ENCODE measurements around the gene AP4M1.

AP4M1 gene

DNA sequence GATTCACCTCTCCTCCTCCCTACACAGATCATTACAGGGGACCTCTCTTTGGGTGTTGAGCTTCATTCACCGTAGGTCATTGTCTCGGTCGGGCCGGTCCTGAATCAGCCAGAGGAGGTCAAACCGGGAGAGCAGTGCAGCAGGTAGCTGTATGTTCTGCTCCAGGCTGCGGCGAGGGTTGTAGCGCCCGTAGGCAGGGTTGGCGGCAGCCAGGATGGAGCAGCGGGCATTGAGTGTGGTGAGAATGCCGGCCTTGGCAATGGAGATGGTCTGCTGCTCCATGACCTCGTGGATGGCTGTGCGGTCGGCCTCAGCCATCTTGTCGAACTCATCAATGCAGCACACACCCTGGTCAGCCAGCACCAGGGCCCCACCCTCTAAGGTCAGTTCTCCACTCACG is 5.7 kb upstream of the AP4M1 start:
- Histone ChIP-seq H3K9me3 (replicated peaks in 1 of 11) (no peaks in the 10 kb centered on the region), H3K36me3 (peaks cover 88 to 95% (median 93%) of the 10 kb centered on the region in 11 experiments), H4K20me1 (peaks cover 0 to 95% (median 88%) of the 10 kb centered on the region in 11 experiments; a peak in 19 of 22 replicates), H3K9ac (peak overlapping the region in 9 of 11 experiments; percentile 8 to 44 (median 25); a peak in 9 of 22 replicates), H3K4me2 (no peak overlapping the region), H3K27ac (no peak overlapping the region), H3K4me3 (no peak overlapping the region), H3K4me1 (peaks cover 24 to 52% (median 34%) of the 10 kb centered on the region in 10 experiments), H3K27me3 (no peaks in the 10 kb centered on the region)
- no peak for TF ChIP-seq Cebpa-rat (IDR thresholded peaks at IDR 0.05)

DNA sequence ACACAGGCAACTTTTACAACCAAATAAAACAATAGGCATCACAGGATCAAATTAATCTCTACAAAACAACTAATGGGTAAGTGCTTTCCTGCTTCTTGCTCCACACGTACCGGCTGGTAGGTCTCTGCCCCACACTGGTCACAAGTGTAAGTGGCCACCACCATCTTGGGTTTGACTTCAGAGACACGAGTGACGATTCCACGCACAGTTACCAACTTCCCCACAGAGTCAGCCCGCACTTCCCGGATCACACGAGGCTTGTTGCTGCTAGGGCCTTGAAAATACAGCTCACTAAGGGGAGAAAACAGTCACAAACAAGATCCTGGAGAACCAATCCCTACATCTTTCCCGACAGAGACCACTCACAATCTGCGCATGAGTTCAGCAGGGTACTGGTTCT is 2.5 kb upstream of the AP4M1 start:
- Histone ChIP-seq H3K9me3 (replicated peaks in 1 of 11) (no peaks in the 10 kb centered on the region), H3K4me2 (peak overlapping the region; percentile 86 to 99 (median 92)), H3K27me3 (no peaks in the 10 kb centered on the region), H3K4me1 (peaks cover 28 to 60% (median 45%) of the 10 kb centered on the region in 10 experiments), H3K4me3 (peak overlapping the region in 9 of 10 experiments; percentile 80 to 97 (median 87); a peak in 18 of 20 replicates), H4K20me1 (peaks cover 0 to 65% (median 62%) of the 10 kb centered on the region in 11 experiments; a peak in 18 of 22 replicates), H3K27ac (peak overlapping the region in 10 of 11 experiments; percentile 79 to 99 (median 96); a peak in 17 of 22 replicates), H3K9ac (peak overlapping the region; percentile 78 to 99 (median 97); a peak in 20 of 22 replicates), H3K36me3 (peaks cover 61 to 75% (median 70%) of the 10 kb centered on the region in 11 experiments)
- no peak for TF ChIP-seq Cebpa-rat (IDR thresholded peaks at IDR 0.05)

GRCh38 chr7:100099452-100099851 is 2.0 kb upstream of the AP4M1 start:
- no peak for TF ChIP-seq Cebpa-rat (IDR thresholded peaks at IDR 0.05)
- peaks cover 61 to 75% (median 70%) of the 10 kb centered on the region in 11 experiments for H3K36me3 ChIP-seq
- peaks cover 28 to 61% (median 47%) of the 10 kb centered on the region in 10 experiments for H3K4me1 ChIP-seq
- H3K4me3 ChIP-seq = peak overlapping the region; percentile 77 to 97 (median 86)
- H3K27ac ChIP-seq = peak overlapping the region in 10 of 11 experiments; percentile 79 to 99 (median 96); a peak in 20 of 22 replicates
- peak overlapping the region; percentile 78 to 99 (median 97) for H3K9ac ChIP-seq
- no peaks in the 10 kb centered on the region for H3K9me3 ChIP-seq (replicated peaks in 1 of 11)
- no peaks in the 10 kb centered on the region for H3K27me3 ChIP-seq
- H3K4me2 ChIP-seq = peak overlapping the region; percentile 86 to 99 (median 92)
- peaks cover 0 to 60% (median 56%) of the 10 kb centered on the region in 11 experiments; a peak in 18 of 22 replicates for H4K20me1 ChIP-seq

DNA sequence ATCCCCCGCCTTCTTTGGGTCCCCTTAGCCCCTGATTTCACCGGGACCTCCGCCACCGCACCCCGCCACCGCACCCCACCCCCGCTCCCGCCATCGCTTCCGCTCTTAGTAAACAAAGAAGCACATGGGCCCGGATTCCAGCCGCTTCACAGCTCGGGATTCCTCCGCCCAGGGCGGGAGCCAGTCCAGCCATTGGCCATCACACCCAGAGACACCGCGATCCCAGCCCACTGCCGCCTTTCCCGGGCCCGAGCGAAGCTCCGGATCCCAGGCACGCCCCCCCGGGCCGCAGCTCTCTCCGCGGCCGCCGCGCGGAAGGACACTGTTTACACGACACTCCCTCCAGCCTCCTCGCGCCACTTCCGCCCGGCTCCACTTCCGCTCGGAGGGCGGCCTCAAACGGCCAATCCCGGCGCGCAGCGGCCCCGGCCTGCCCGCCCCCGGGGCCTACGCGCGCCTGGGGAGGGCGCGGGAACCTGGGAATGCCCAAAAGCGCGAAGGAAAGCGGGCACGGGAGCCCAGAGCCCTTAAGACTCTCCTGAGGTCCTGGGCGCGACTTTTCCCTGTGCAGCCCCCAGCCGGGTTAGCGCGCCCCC is 925 bp upstream of the AP4M1 start:
- no peak for TF ChIP-seq Cebpa-rat (IDR thresholded peaks at IDR 0.05)
- peak overlapping the region; percentile 77 to 97 (median 86) for H3K4me3 ChIP-seq
- H3K27me3 ChIP-seq = no peaks in the 10 kb centered on the region
- H3K4me1 ChIP-seq = peaks cover 28 to 59% (median 48%) of the 10 kb centered on the region in 10 experiments
- H3K4me2 ChIP-seq = peak overlapping the region; percentile 86 to 99 (median 92)
- H3K27ac ChIP-seq = peak overlapping the region; percentile 45 to 99 (median 96); a peak in 21 of 22 replicates
- peaks cover 61 to 75% (median 69%) of the 10 kb centered on the region in 11 experiments for H3K36me3 ChIP-seq
- H3K9me3 ChIP-seq (replicated peaks in 1 of 11) = no peaks in the 10 kb centered on the region
- H3K9ac ChIP-seq = peak overlapping the region; percentile 78 to 99 (median 97)
- peaks cover 0 to 49% (median 45%) of the 10 kb centered on the region in 11 experiments; a peak in 18 of 22 replicates for H4K20me1 ChIP-seq

DNA sequence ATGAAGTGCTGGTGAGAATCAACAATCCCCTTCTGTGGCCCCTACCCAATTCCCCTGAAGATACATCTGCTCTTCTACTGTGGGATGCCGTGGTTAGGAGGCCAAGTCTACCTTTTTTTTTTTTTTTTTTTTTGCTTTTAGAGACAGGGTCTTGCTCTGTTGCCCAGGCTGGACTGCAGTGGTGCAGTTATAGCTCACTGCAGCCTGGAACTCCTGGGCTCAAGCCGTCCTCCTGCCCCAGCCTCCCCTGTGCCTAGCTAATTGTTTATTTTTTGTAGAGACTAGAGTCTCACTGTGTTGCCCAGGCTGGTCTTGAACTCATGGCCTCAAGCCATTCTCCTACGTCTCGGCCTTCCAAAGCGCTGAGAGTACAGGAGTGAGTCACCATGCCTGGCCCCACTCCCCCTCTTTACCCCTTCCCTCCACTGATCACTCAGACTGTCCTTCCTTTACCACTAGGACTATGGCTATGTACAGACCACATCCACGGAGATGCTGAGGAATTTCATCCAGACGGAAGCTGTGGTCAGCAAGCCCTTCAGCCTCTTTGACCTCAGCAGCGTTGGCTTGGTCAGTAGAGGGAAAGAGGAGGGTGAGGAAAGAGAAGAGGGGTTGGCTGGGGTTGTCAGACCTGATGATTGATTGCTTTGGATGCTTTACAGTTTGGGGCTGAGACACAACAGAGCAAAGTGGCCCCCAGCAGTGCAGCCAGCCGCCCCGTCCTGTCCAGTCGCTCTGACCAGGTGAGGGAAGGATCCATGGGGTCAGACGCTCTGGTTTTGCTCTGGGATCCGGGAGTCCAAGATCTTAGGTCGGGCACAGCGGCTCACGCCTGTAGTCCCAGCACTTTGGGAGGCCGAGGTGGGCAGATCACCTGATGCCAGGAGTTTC is 1.8 kb downstream of the AP4M1 start:
- Histone ChIP-seq H4K20me1 (peaks cover 0 to 37% (median 19%) of the 10 kb centered on the region in 11 experiments; a peak in 16 of 22 replicates), H3K4me3 (peak overlapping the region in 7 of 10 experiments; percentile 82 to 97 (median 90); a peak in 10 of 20 replicates), H3K36me3 (peaks cover 60 to 75% (median 68%) of the 10 kb centered on the region in 11 experiments), H3K9ac (peak overlapping the region; percentile 79 to 99 (median 97); a peak in 20 of 22 replicates), H3K9me3 (replicated peaks in 1 of 11) (no peaks in the 10 kb centered on the region), H3K4me1 (peaks cover 25 to 50% (median 40%) of the 10 kb centered on the region in 10 experiments), H3K4me2 (peak overlapping the region; percentile 85 to 98 (median 91); a peak in 21 of 22 replicates), H3K27ac (peak overlapping the region in 7 of 11 experiments; percentile 94 to 99 (median 97); a peak in 10 of 22 replicates), H3K27me3 (no peaks in the 10 kb centered on the region)
- TF ChIP-seq Cebpa-rat (IDR thresholded peaks at IDR 0.05) = no peak

GRCh38 chr7:100105534-100105933 is 4.1 kb downstream of the AP4M1 start:
- Histone ChIP-seq H3K36me3 (peaks cover 68 to 79% (median 74%) of the 10 kb centered on the region in 11 experiments), H3K27me3 (no peaks in the 10 kb centered on the region), H3K4me1 (peaks cover 8 to 33% (median 23%) of the 10 kb centered on the region in 10 experiments), H3K27ac (no peak overlapping the region), H3K4me3 (no peak overlapping the region), H4K20me1 (peaks cover 0 to 16% (median 0%) of the 10 kb centered on the region in 11 experiments; a peak in 5 of 22 replicates), H3K4me2 (no peak overlapping the region), H3K9ac (peak overlapping the region in 1 of 11 experiments; percentile 32; a peak in 1 of 22 replicates), H3K9me3 (replicated peaks in 1 of 11) (no peaks in the 10 kb centered on the region)
- no peak for TF ChIP-seq Cebpa-rat (IDR thresholded peaks at IDR 0.05)

- TF ChIP-seq Cebpa-rat (IDR thresholded peaks at IDR 0.05) = no peak
- H3K27me3 ChIP-seq = no peaks in the 10 kb centered on the region
- H3K4me1 ChIP-seq = peaks cover 8 to 40% (median 30%) of the 10 kb centered on the region in 10 experiments
- H3K36me3 ChIP-seq = peaks cover 79 to 90% (median 85%) of the 10 kb centered on the region in 11 experiments
- peaks cover 0 to 16% (median 0%) of the 10 kb centered on the region in 11 experiments; a peak in 4 of 22 replicates for H4K20me1 ChIP-seq
- no peak overlapping the region for H3K4me2 ChIP-seq
- H3K9ac ChIP-seq = peak overlapping the region in 1 of 11 experiments; percentile 13; a peak in 3 of 22 replicates
- no peak overlapping the region for H3K27ac ChIP-seq
- H3K9me3 ChIP-seq (replicated peaks in 1 of 11) = no peaks in the 10 kb centered on the region
- H3K4me3 ChIP-seq = no peak overlapping the region
Measured at GRCh38 chr7:100106633-100107032, 5.2 kb downstream of the AP4M1 start.

DNA sequence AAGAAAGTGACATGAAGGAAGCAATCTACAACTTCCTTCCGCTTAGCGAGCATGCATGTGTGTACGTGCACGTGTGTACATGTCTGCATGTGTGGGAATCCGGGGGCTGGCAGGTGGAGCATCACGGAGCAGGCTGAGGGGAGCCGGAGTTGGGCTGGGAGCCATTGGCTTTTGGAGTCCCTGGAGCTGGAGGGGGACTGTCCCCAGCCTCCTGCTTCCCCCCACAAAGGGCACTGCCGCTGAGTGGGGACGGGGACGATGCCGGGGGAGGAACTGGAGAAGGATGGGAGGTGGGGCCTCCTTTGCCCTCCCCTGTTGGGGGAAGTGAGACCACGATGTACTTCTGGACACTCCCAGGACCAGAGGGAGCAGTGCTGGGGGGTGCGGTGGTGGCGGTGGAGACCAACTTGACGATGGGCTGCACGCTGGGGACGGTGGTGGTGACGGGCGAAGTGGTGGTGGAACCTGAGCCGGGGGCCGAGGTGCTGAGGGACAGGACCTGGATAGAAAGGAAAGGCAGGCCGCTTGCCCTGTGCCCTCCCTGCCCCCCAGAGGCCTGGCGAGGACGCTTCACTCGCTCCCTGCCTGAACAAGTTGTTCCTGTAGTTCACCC is 5.8 kb downstream of the AP4M1 start:
- H3K9ac ChIP-seq = peak overlapping the region in 3 of 11 experiments; percentile 13 to 47 (median 30); a peak in 2 of 22 replicates
- no peak overlapping the region for H3K4me3 ChIP-seq
- H3K4me1 ChIP-seq = peaks cover 7 to 45% (median 34%) of the 10 kb centered on the region in 10 experiments
- no peak overlapping the region for H3K4me2 ChIP-seq
- H4K20me1 ChIP-seq = peaks cover 0 to 20% (median 0%) of the 10 kb centered on the region in 11 experiments; a peak in 4 of 22 replicates
- TF ChIP-seq Cebpa-rat (IDR thresholded peaks at IDR 0.05) = no peak
- H3K9me3 ChIP-seq (replicated peaks in 1 of 11) = no peaks in the 10 kb centered on the region
- no peak overlapping the region; a peak in 1 of 22 replicates for H3K27ac ChIP-seq
- H3K27me3 ChIP-seq = no peaks in the 10 kb centered on the region
- peaks cover 85 to 96% (median 91%) of the 10 kb centered on the region in 11 experiments for H3K36me3 ChIP-seq
